Eye (tissue), 1 donor: ENCODE measurements around the gene ZBTB44.

Experiments
- DNase-seq: peaks from one replicate; pipeline ENCODE4 v3.0.0-alpha.2; 2015

The ZBTB44 gene

DNA sequence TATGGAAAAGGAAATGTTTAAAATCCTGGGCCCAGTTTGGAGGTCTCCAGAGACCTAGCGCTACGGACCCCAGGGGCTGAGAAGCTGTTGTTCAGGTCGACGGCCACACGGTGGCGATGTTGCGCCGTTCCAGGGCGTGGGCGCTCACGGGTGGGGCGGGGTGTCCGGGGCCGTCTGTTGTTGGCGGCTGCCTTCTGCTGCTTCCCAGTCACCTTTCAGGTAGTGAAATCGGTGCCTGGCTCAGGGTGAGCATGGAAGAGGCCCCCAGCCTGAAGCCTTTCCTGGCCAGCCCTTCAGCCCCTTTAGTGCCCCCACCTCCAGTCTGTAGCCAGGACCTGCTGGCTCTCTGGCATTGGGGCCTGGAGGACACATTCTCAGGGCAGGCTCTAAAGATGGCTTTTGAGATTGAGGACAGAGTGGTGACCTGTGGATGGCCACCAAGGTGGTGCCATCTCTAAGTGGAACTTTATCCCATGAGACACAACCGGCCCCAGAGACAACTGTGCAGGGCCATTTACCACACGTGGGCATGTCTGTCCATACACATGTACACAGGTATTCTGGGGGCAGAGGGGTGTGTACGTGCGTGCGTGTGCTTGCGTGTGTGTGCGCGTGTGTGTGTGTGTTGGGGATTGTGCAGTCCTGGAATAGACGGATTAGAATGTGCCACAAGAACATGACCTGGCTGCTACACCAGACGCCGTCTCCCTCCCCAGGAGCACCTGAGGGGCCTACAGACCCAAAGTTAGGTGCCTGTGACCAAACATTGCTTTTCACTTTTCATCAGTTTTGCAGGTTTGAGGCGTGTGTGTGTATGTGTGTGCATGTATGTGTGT is 101.4 kb downstream of the ZBTB44 start:
- DNase-seq: peak; percentile 89

- DNase-seq: no peak
These were observed 102.2 kb downstream of the ZBTB44 start for GRCh38 chr11:130212431-130212961.

DNA sequence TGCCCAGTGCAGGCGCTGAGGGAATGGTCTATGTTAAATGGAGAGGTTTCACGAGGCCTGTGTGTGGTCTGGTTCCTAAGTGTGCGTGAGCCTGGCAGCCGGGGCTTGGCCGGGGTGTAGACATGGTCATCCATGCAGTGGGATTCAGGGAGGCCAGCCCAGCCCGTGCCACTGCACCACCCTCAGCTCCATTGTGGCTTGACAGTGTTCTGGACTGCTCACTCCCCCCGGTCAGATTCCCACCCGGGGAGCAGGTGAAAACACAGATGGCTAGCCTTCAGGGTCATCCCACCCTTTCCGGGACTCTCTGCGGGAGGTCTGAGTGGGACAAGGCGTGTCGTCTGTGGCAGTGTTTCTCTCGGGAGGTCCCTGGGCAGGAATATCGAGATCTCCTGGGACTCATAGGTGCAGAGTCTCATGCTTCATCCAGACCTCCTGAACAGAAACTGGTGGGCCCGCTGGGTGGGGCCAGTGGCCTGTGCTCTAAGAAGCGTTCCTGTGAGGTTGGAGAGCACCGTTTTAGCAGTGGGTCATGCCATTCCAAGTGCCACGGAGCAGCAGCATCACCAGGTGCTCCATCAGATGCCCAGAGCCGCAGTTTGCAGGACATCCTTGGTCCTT is 102.8 kb downstream of the ZBTB44 start:
- no peak for DNase-seq

- no peak for DNase-seq
These were observed 103.6 kb downstream of the ZBTB44 start for GRCh38 chr11:130211144-130211543.

DNA sequence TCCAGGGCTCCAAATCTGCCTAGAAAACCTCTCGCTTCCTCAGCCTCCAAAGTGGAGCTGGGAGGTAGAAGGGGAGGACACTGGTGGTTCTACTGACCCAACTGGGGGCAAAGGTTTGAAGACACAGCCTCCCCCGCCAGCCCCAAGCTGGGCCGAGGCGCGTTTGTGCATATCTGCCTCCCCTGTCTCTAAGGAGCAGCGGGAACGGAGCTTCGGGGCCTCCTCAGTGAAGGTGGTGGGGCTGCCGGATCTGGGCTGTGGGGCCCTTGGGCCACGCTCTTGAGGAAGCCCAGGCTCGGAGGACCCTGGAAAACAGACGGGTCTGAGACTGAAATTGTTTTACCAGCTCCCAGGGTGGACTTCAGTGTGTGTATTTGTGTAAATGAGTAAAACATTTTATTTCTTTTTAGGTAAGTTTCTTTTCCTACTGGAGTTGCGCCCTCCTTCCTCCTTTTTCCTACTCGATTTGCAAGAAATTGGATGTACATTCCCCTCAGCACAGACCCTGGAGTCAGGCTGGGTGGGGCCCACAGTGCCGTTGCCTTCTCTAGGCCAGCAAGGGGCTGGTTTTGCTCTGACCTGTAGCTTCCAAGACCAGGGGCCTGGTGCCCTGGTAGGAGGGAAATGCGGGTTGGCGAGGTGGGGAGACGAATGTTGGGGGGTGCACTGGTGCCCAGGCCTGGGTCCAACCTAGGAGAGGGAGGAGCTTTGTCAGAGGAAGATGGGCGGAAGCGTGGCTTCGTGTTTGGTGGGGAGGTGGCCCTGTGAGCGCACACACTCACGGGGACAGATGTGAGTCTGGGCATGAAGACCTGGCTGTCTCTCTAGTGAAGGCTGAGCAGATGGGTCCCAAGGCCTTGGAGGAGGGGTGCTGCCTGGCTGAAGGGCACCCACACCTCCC is 104.5 kb downstream of the ZBTB44 start:
- DNase-seq: no peak

GRCh38 chr11:130209128-130209932 is 105.4 kb downstream of the ZBTB44 start:
- no peak for DNase-seq

DNA sequence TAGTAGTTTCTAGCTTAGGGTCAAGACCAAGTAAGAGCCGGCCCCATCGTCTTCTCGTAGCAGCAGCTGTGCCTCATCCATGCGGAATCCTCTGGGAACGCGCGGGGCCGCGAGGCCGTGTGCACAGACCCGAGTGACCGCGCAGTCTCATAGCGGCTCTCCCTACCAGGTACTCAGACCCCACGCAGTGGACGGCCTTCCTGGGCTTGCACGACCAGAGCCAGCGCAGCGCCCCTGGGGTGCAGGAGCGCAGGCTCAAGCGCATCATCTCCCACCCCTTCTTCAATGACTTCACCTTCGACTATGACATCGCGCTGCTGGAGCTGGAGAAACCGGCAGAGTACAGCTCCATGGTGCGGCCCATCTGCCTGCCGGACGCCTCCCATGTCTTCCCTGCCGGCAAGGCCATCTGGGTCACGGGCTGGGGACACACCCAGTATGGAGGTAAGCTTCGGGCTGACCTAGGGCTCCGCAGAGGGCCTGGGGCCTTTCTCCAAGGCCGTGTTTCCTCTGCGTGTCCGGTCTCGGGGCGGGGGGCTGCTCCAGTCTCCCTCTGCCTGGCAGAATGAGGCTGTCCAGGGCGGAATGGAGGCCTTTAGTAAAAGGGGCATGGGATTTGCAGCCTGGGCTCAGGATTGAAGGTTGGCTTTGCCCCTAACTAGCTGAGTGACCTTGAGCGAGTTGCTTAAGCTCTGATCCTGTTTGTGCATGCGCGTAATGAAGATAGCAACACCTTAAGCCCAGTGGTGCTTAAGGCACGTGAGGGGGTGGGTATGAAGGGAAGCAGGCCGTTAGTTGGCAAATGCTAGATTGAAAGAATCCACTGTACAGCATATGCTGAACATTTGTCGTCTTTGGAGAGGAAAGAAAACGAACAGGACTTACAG is 106.2 kb downstream of the ZBTB44 start:
- DNase-seq: no peak

- no peak for DNase-seq
These were observed 108.6 kb downstream of the ZBTB44 start for GRCh38 chr11:130206141-130206540.

DNA sequence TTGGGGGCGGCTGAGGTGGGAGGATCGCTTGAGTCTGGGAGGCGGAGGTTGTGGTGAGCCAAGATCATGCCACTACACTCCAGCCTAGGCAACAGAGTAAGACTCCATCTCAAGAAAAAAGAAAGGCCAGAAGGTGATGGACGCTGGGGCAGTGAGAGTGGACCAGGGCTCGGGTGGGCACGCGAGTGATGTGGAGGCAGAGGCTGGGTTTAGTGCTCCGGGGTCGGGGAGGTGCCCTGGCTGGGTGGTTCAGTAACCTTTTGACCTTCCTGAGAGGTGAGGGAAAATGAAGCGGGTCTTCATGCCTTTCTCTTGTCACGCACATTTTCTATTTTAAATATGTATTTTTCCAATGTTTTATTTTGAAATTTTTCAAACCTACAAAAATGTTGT is 110.0 kb downstream of the ZBTB44 start:
- no peak for DNase-seq

DNA sequence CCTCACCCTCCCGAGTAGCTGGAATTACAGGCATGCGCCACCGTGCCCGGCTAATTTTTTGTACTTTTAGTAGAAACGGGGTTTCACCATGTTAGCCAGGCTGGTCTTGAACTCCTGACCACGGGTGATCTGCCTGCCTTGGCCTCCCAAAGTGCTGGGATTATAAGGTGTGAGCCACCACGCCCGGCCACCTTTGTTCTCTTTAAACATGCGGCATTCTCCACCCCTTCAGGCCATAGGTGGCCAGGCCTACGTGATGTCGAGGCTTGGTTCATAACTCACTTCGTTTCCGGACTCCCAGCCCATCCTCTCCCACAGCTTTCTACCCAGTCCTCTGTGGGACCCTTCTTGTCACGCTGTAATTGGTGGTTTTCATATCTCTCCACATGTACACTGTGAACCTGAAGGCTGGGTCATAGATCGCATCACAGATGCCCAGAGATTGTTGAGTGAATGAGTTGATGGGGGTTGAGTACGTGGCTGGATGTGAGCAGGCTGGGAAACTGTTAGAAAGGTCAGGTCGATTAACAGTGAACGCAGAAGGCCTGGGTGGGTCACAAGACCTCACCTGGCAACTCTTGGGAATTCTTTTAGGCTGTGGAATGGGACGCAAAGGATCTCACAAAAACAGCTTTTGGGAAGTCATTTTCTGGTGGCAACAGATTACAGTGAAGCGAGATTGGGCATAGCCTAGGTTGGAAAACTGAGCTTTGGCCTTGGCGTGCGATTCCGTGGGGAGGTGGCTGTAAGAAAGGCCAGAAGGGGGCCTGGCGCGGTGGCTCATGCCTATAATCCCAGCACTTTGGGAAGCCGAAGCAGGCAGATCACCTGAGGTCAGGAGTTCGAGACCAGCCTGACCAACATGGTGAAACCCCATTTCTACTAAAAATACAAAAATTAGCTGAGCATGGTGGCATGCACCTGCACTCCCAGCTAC is 110.7 kb downstream of the ZBTB44 start:
- DNase-seq: no peak

- no peak for DNase-seq
These were observed 111.7 kb downstream of the ZBTB44 start for GRCh38 chr11:130202818-130203689.

- no peak for DNase-seq
These were observed 112.5 kb downstream of the ZBTB44 start for GRCh38 chr11:130202009-130202817.

DNA sequence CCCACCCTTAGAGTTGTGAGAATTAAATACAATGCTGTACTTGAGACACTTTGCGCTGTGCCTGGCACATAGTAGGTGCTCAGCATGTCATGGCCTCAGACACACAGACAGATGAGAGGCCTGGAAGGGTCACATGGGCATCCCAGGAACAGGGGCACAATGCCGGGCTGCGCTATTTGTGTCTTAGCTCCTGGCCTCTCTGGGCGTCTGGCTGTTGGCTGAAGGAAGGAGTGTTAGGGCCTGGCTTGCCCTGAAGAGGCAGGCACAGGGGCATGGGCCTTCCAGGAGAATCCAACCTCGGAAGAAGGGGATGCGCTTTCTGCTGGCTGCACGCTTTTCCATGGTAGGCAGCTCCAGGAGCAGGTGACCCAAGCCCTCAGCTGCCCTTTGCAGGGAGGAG is 113.7 kb downstream of the ZBTB44 start:
- DNase-seq: no peak

DNA sequence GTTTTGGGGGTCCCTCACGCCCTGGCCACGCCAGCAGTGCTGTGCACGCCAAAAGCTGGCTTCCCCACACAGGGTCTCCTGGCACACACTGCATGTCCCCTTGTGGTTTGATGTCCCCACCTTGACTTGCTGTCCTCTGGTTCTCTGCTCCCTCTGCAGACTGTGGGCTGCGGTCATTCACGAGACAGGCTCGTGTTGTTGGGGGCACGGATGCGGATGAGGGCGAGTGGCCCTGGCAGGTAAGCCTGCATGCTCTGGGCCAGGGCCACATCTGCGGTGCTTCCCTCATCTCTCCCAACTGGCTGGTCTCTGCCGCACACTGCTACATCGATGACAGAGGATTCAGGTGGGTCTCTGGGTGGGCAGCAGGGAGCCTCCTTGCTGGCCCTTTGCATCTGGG is 114.9 kb downstream of the ZBTB44 start:
- no peak for DNase-seq

- DNase-seq: no peak
These were observed 115.8 kb downstream of the ZBTB44 start for GRCh38 chr11:130198964-130199363.

DNA sequence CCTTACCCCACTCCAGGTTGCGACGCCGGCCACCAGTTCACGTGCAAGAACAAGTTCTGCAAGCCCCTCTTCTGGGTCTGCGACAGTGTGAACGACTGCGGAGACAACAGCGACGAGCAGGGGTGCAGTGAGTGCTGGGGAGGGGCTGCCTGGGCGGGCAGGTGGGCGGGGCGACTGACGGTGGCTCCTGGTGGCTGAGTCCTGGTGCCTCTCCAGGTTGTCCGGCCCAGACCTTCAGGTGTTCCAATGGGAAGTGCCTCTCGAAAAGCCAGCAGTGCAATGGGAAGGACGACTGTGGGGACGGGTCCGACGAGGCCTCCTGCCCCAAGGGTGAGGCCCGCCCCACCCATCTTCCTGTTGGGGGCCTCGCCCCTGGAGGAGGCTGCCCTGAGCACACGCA is 116.4 kb downstream of the ZBTB44 start:
- no peak for DNase-seq

- DNase-seq: no peak
These were observed 117.2 kb downstream of the ZBTB44 start for GRCh38 chr11:130197386-130198035.
